Transverse colon (tissue), 4 donors: ENCODE results near the gene ETV4. TPM values are rescaled to one million over a fixed set of nuclear protein-coding genes. Genes with fewer than 3 reads are reported as not detected.

Source experiments
- DNase-seq: peaks from one replicate; pipeline ENCODE4 v3.0.0-alpha.2; 2019
- H3K27ac ChIP-seq, 4 donors: fragments of 200-600 bp; sonication (generic); 2 replicates each; pipeline ENCODE4 v1.5.1; 2016 to 2018; ENCODE audit warnings: inconsistent platforms in 4 of 4
- H3K27me3 ChIP-seq: fragments of 200-600 bp; sonication (generic); 2 replicates; pipeline ENCODE4 v1.5.1; 2017; ENCODE audit warnings: inconsistent platforms
- H3K36me3 ChIP-seq, 4 donors: fragments of 200-600 bp; sonication (generic); 2 replicates each; pipeline ENCODE4 v1.5.1; 2017 to 2019; ENCODE audit warnings: inconsistent platforms in 4 of 4
- H3K4me1 ChIP-seq, 4 donors: fragments of 200-600 bp; sonication (generic); 2 replicates each; pipeline ENCODE4 v1.5.1; 2017 to 2020; ENCODE audit warnings: inconsistent platforms in 4 of 4
- H3K4me3 ChIP-seq, 4 donors: fragments of 200-600 bp; sonication (generic); 1 replicate in 1 of 4; 2 replicates in 3 of 4; pipeline versions ENCODE4 v1.5.1 to v1.6.1; 2017 to 2019; ENCODE audit warnings: inconsistent platforms in 4 of 4
- H3K9me3 ChIP-seq, 2 donors: fragments of 200-600 bp; sonication (generic); 2 replicates each; pipeline ENCODE4 v1.5.1; 2017 to 2019; ENCODE audit warnings: inconsistent platforms in 2 of 2
- EP300 ChIP-seq: sonication (generic); formaldehyde crosslinking; IDR thresholded peaks from one replicate; pipeline ENCODE4 v1.6.1; 2017; ENCODE audit warnings: antibody characterized with exemption, low read depth
- POLR2A ChIP-seq: fragments of 450-650 bp; IDR thresholded peaks from one replicate; pipeline ENCODE4 v1.6.1; 2016; ENCODE audit warnings: antibody characterized with exemption, mild to moderate bottlenecking, moderate library complexity
- POLR2AphosphoS5 ChIP-seq, 3 donors: sonication (generic); formaldehyde crosslinking; IDR thresholded peaks; one replicate each; pipeline ENCODE4 v1.6.1; 2016; ENCODE audit warnings: antibody characterized with exemption in 3 of 3
- WGBS, 2 donors: methylation state at CpG; one replicate each; pipeline ENCODE4 v1.1.5; 2018; ENCODE audit warnings: low coverage in 1 of 2; 5-methylcytosine and 5-hydroxymethylcytosine counted together
- in situ Hi-C, 4 donors: fragments of 200-750 bp; cut with MboI; loops; one replicate each; pipeline versions ENCODE4 v1.15.0 to v1.15.1; 2017; ENCODE audit warnings: low sequenced_read_pairs in 3 of 4, low pct_ligation_motif_present in 1 of 4, low pct_unique_long_range_greater_than_20kb in 1 of 4
- intact Hi-C: fragments of 100-400 bp; cut with DNase I; formaldehyde crosslinking; loops from one replicate; pipeline ENCODE4 v1.15.1; 2023; ENCODE audit warnings: low total_unique reads
- total RNA-seq, 4 donors: library from RNA; depleted of rRNA; stranded (reverse); fragments of >200 nt; gene quantifications; one replicate each; pipeline ENCODE4 v1.1.0, GENCODE V29; 2016
- TF ChIP-seq, protein P1 (sequence below), 5 experiments: fragments of 200-600 bp in 3 of 5; fragments of 450-650 bp in 2 of 5; sonication (generic) in 3 of 5; IDR thresholded peaks; 1 replicate in 2 of 5; 2 replicates in 3 of 5; pipeline ENCODE4 v1.5.1; 2016 to 2017; ENCODE audit warnings: antibody characterized with exemption in 5 of 5, inconsistent platforms in 3 of 5, mild to moderate bottlenecking in 2 of 5, moderate library complexity in 1 of 5

ETV4 gene
- total RNA-seq, 4 donors from 2014 or later, result 0.41 to 1.3 TPM; not detected in 2

DNA sequence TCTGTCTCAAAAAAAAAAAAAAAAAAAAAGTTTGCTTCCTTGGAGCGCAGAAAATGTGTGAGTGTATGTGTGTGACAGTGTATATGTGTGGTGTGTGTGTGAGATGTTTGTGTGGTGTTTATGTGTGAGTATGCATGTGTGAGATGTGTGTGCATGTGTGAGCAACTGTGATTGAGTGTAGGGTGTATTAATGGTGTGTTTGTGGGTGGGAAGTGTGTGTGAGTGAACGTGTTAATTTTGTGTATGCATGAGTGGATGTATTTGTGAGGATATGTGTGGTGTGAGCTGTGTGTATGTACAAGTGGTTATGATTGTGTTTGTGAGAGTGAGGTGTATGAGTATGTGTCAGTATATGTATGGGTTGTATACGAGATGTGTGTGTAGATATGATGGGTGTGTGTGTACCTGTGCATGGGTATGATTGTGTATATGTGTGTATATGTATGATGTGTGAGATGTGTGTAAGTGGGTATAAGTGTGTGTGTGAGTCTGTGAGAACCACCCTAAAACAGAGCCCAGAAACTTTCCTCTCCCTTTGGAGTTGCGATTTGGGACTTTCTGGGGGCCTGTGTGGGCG is 22.5 kb upstream of the ETV4 start:
- TF ChIP-seq EP300, result no peak
- TF ChIP-seq POLR2A, result no peak
- TF ChIP-seq, protein P1, sequence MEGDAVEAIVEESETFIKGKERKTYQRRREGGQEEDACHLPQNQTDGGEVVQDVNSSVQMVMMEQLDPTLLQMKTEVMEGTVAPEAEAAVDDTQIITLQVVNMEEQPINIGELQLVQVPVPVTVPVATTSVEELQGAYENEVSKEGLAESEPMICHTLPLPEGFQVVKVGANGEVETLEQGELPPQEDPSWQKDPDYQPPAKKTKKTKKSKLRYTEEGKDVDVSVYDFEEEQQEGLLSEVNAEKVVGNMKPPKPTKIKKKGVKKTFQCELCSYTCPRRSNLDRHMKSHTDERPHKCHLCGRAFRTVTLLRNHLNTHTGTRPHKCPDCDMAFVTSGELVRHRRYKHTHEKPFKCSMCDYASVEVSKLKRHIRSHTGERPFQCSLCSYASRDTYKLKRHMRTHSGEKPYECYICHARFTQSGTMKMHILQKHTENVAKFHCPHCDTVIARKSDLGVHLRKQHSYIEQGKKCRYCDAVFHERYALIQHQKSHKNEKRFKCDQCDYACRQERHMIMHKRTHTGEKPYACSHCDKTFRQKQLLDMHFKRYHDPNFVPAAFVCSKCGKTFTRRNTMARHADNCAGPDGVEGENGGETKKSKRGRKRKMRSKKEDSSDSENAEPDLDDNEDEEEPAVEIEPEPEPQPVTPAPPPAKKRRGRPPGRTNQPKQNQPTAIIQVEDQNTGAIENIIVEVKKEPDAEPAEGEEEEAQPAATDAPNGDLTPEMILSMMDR (IDR thresholded peaks at IDR 0.05), result no peak
- TF ChIP-seq POLR2AphosphoS5 (IDR thresholded peaks at IDR 0.05), result no peak
- H3K4me3 ChIP-seq, result no peak overlapping the region
- H3K36me3 ChIP-seq, result no peaks in the 10 kb centered on the region
- H3K9me3 ChIP-seq, result no peaks in the 10 kb centered on the region
- in situ Hi-C loops (no loop called here), intact Hi-C loops (no loop called here)
- peaks cover 6% of the 10 kb centered on the region for H3K27me3 ChIP-seq
- DNase-seq, result no peak
- H3K27ac ChIP-seq, result no peak overlapping the region
- peaks cover 0 to 7% (median under 1%) of the 10 kb centered on the region in 4 donors for H3K4me1 ChIP-seq
- WGBS, 2 donors, result 76 to 88% methylated on average over 3 to 5 of the region's 5 CpGs

DNA sequence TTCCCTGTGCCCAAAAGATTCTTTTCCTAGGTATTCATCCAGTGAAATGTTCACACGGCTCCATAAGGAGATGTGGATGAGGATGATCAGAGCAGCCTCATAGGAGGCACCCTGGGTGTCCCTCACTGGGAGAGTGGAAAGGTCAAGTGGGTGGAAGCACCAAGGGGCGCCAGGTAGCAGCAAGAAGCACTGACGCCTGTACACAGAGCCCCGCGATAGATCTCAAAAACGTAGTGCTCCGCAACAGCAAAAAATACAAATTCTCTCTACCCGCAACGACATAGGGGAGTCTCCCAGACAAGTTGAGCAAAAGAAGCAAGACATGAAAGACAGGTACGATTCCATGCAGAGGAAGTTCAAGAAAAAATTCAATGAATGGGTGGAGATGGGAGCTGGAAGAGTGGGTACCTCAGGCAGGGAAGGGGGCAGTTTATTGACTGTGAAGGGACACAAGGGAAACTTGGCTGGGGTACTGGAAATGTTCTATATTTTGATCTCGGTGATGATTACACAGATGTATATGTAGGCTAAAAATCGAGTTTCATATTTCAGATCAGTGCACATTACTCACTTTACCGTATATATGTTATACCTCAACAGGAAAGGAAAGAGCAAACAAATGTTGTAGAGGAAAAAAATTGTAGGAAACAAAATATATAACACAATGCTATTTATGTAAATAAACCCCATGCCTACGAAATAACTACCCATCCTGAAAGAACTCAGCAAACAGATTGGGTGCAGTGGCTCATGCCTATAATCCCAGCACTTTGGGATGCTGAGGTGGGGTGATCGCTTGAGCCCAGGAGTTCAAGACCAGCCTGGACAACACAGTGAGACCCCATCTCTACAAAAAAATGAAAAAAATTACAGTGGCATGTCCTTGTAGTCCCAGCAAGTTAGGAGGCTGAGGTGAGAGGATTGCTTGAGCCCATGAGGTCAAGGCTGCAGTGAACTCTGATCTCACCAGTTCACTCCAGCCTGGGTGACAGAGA is 17.8 kb upstream of the ETV4 start:
- H3K36me3 ChIP-seq, result no peaks in the 10 kb centered on the region
- no peak overlapping the region for H3K4me3 ChIP-seq
- H3K27me3 ChIP-seq, result peaks cover 8% of the 10 kb centered on the region
- no peaks in the 10 kb centered on the region for H3K9me3 ChIP-seq
- peaks cover 6 to 14% (median 8%) of the 10 kb centered on the region in 4 donors for H3K4me1 ChIP-seq
- WGBS, 2 donors, result 63 to 68% methylated on average over 2 to 15 of the region's 15 CpGs
- DNase-seq, result no peak
- intact Hi-C loops, result no loop called here
- in situ Hi-C loops, result no loop called here
- H3K27ac ChIP-seq, result no peak overlapping the region
- TF ChIP-seq EP300 (no peak), POLR2A (no peak), POLR2AphosphoS5 (IDR thresholded peaks at IDR 0.05) (no peak)
- TF ChIP-seq, protein P1 (IDR thresholded peaks at IDR 0.05), result no peak

DNA sequence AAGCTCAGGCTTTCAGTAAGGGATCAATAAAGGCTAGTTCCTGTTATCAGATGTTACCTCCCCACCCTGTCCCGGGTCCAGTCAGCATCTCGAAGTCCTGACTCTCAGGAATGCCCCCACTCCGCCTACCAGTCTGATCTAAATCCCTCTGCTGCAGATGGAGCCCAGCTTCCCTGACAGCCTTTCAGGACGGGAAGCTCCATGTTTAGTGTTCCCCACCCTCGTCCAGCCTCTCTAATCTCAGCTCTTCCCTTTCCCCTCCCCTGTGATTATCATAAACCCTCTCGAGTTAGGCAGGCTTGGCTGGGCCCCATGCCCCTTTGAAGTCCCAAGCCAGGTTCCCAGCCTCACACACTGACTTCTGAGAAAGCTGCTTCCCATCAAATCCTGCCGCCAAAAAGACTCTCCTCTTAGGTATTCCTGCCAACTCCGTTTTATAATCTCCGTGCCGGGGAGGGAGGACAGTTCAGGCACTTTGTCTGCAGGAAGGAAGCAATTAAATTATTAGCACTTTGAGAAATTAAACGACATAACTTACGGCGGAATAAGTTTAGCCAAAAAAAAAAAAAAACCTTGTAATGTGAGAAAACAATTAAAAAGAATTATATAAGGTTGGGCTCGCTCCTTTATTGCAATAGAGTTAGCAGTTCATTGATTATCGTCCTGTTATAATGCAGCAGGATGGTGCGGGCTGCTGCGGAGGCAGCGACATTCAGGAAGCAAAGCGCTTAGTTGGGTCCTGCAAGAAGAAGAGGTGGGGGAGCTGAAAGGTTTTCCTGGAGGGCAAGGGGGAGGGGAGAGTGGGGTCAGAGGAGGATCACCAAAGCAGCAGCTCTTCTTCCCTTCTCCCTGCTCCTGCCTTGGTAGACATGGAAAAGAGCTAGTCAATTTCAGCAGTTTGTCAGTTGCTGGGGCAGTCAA is 16.8 kb upstream of the ETV4 start:
- Histone ChIP-seq H3K4me3 (no peak overlapping the region), H3K27ac (no peak overlapping the region), H3K27me3 (peaks cover 8% of the 10 kb centered on the region), H3K36me3 (no peaks in the 10 kb centered on the region), H3K4me1 (peaks cover 6 to 14% (median 8%) of the 10 kb centered on the region in 4 donors), H3K9me3 (no peaks in the 10 kb centered on the region)
- DNase-seq, result no peak
- intact Hi-C loops, result no loop called here
- in situ Hi-C loops, result no loop called here
- WGBS, 2 donors, result 11 to 20% methylated on average over 9 to 19 of the region's 19 CpGs
- TF ChIP-seq POLR2AphosphoS5 (IDR thresholded peaks at IDR 0.05), result peak in 1 of 3 donors; percentile 43
- TF ChIP-seq POLR2A, result no peak
- TF ChIP-seq, protein P1 (IDR thresholded peaks at IDR 0.05), result no peak
- no peak for TF ChIP-seq EP300
